Endodermal cell (in vitro differentiated cells): ENCODE data around the gene SLC29A1. TPM values are rescaled to one million over a fixed set of nuclear protein-coding genes. Genes with fewer than 3 reads are reported as not detected.

ENCODE experiments used
- DNase-seq: peaks from one replicate; pipeline ENCODE4 v3.0.0-alpha.2; 2017
- H3K27ac ChIP-seq: 2 replicates; pipeline ENCODE4 v1.5.1; 2013; ENCODE audit warnings: mild to moderate bottlenecking, low read depth, low read length, moderate library complexity
- H3K27me3 ChIP-seq: 2 replicates; pipeline ENCODE4 v1.6.1; 2013; ENCODE audit warnings: mild to moderate bottlenecking, low read length, moderate library complexity; ENCODE audit not compliant: insufficient read depth, control insufficient read depth, poor library complexity, severe bottlenecking
- H3K36me3 ChIP-seq: 2 replicates; pipeline ENCODE4 v1.7.0; 2013; ENCODE audit warnings: mild to moderate bottlenecking, low read length, moderate library complexity; ENCODE audit not compliant: control insufficient read depth, insufficient read depth
- H3K4me1 ChIP-seq: one replicate; pipeline ENCODE4 v1.7.0; 2013; ENCODE audit warnings: low read length; ENCODE audit not compliant: control insufficient read depth, insufficient read depth
- H3K4me3 ChIP-seq: 2 replicates; pipeline ENCODE4 v1.5.1; 2013; ENCODE audit warnings: mild to moderate bottlenecking, low read length, moderate library complexity
- H3K9ac ChIP-seq: 2 replicates; pipeline ENCODE4 v1.6.1; 2013; ENCODE audit warnings: mild to moderate bottlenecking, low read length, moderate library complexity; ENCODE audit not compliant: poor library complexity, severe bottlenecking; ENCODE audit errors: extremely low read depth
- H3K9me3 ChIP-seq: 2 replicates; pipeline ENCODE4 v1.6.1; 2013; ENCODE audit warnings: mild to moderate bottlenecking, low read length, moderate library complexity; ENCODE audit not compliant: control insufficient read depth
- H3K27ac Mint-ChIP-seq: 2 replicates; pipeline ENCODE4 v1.8.0; 2020; ENCODE audit warnings: mixed read lengths
- H3K27me3 Mint-ChIP-seq: 2 replicates; pipeline ENCODE4 v1.8.0; 2021; ENCODE audit warnings: mild to moderate bottlenecking, mixed read lengths; ENCODE audit not compliant: insufficient read depth
- H3K36me3 Mint-ChIP-seq: 2 replicates; pipeline ENCODE4 v1.8.0; 2020; ENCODE audit warnings: low read depth, mixed read lengths
- H3K4me1 Mint-ChIP-seq: 2 replicates; pipeline ENCODE4 v1.8.0; 2020; ENCODE audit warnings: mixed read lengths
- H3K4me3 Mint-ChIP-seq: 2 replicates; pipeline ENCODE4 v1.8.0; 2020; ENCODE audit warnings: mild to moderate bottlenecking, moderate library complexity, mixed read lengths
- H3K9me3 Mint-ChIP-seq: 2 replicates; pipeline ENCODE4 v1.8.0; 2020; ENCODE audit warnings: mild to moderate bottlenecking, mixed read lengths
- WGBS, 2 experiments: methylation state at CpG; one replicate each; pipeline versions ENCODE4 v1.1.5 to v1.1.7; 2013; ENCODE audit warnings: missing lambda C conversion rate in 2 of 2, mixed read lengths in 1 of 2; ENCODE audit not compliant: insufficient coverage in 1 of 2, insufficient read length in 1 of 2; 5-methylcytosine and 5-hydroxymethylcytosine counted together
- total RNA-seq, 2 donors: library from RNA; stranded (reverse); fragmentation: NEBNext Ultra II Directional in 1 of 2; extraction: Animal tissue kit (Norgen Biotek cat#: 25700) in 1 of 2; gene quantifications; 2 replicates in 1 of 2; 3 replicates in 1 of 2; pipeline ENCODE4 v1.2.1, GENCODE V29; 2021
- TF ChIP-seq, protein P1 (sequence below): fragments of 200-600 bp; sonication (generic); conservative IDR thresholded peaks from 2 replicates; pipeline ENCODE4 v1.5.0; 2021; ENCODE audit warnings: antibody characterized with exemption, mild to moderate bottlenecking

Gene SLC29A1
- total RNA-seq, 2 donors from 2014 or later = 129 to 155 TPM

DNA sequence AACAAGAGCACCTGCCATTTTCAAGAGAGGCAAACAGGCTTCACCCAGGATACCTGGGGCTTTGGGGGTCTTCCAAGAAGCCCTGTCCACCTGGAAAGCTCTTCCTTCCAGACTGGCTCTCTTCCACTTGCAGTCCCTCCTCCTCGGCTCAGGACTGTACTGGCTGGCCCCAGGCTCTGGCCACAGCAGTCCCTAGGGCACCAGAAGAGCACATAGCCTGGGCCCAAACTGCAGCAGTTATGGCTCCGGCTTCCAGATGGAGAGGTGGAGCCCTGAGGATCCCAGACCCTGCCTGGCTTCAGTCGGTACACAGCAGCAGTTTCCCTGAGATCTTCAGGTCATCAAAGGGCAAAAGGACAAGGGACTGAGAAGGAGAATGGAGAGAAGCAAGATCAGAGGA is 35.5 kb downstream of the SLC29A1 start:
- peaks cover 32% of the 10 kb centered on the region for H3K4me1 Mint-ChIP-seq
- peaks cover 3% of the 10 kb centered on the region for H3K4me1 ChIP-seq
- peaks cover 2% of the 10 kb centered on the region for H3K27me3 Mint-ChIP-seq
- H3K27ac Mint-ChIP-seq = no peak overlapping the region
- WGBS, 2 experiments = 93 to 100% methylated on average over 3 of the region's 3 CpGs
- no peaks in the 10 kb centered on the region for H3K9me3 Mint-ChIP-seq
- peaks cover 20% of the 10 kb centered on the region for H3K36me3 ChIP-seq
- H3K27ac ChIP-seq = no peak overlapping the region
- TF ChIP-seq, protein P1, sequence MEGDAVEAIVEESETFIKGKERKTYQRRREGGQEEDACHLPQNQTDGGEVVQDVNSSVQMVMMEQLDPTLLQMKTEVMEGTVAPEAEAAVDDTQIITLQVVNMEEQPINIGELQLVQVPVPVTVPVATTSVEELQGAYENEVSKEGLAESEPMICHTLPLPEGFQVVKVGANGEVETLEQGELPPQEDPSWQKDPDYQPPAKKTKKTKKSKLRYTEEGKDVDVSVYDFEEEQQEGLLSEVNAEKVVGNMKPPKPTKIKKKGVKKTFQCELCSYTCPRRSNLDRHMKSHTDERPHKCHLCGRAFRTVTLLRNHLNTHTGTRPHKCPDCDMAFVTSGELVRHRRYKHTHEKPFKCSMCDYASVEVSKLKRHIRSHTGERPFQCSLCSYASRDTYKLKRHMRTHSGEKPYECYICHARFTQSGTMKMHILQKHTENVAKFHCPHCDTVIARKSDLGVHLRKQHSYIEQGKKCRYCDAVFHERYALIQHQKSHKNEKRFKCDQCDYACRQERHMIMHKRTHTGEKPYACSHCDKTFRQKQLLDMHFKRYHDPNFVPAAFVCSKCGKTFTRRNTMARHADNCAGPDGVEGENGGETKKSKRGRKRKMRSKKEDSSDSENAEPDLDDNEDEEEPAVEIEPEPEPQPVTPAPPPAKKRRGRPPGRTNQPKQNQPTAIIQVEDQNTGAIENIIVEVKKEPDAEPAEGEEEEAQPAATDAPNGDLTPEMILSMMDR = no peak
- H3K9me3 ChIP-seq = no peaks in the 10 kb centered on the region
- H3K9ac ChIP-seq = no peak overlapping the region
- H3K36me3 Mint-ChIP-seq = peaks cover 20% of the 10 kb centered on the region
- no peak overlapping the region for H3K4me3 ChIP-seq
- H3K27me3 ChIP-seq = no peaks in the 10 kb centered on the region
- H3K4me3 Mint-ChIP-seq = no peak overlapping the region
- no peak for DNase-seq

DNA sequence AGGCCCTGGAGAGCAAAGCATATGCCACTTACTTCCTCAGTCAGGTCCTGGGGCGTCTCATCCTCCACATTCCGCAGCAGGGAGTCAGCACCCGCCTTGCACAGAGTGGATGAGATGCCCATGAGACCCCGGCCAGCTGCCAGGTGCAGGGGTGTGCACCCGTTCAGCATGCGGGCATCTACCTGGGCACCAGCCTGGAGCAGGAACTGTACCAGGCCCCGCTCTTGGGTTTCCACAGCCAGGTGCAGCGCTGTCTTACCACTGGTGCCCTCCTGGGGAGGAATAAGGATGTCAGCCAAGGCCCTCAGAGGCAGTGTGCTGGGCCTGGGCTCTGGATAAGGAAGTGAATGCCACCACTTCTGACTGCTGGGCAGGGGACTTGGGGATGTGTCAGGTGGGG is 36.6 kb downstream of the SLC29A1 start:
- Histone ChIP-seq H3K9ac (no peak overlapping the region), H3K9me3 (no peaks in the 10 kb centered on the region), H3K27me3 (no peaks in the 10 kb centered on the region), H3K27ac (no peak overlapping the region), H3K36me3 (peaks cover 9% of the 10 kb centered on the region), H3K4me1 (peaks cover 8% of the 10 kb centered on the region), H3K4me3 (no peak overlapping the region)
- no peak for DNase-seq
- H3K27me3 Mint-ChIP-seq = peaks cover 10% of the 10 kb centered on the region
- H3K9me3 Mint-ChIP-seq = no peaks in the 10 kb centered on the region
- no peak overlapping the region for H3K27ac Mint-ChIP-seq
- TF ChIP-seq, protein P1 = no peak
- WGBS, 2 experiments = 94 to 100% methylated on average over 7 to 8 of the region's 8 CpGs
- no peak overlapping the region for H3K4me3 Mint-ChIP-seq
- peaks cover 40% of the 10 kb centered on the region for H3K4me1 Mint-ChIP-seq
- H3K36me3 Mint-ChIP-seq = peaks cover 12% of the 10 kb centered on the region

DNA sequence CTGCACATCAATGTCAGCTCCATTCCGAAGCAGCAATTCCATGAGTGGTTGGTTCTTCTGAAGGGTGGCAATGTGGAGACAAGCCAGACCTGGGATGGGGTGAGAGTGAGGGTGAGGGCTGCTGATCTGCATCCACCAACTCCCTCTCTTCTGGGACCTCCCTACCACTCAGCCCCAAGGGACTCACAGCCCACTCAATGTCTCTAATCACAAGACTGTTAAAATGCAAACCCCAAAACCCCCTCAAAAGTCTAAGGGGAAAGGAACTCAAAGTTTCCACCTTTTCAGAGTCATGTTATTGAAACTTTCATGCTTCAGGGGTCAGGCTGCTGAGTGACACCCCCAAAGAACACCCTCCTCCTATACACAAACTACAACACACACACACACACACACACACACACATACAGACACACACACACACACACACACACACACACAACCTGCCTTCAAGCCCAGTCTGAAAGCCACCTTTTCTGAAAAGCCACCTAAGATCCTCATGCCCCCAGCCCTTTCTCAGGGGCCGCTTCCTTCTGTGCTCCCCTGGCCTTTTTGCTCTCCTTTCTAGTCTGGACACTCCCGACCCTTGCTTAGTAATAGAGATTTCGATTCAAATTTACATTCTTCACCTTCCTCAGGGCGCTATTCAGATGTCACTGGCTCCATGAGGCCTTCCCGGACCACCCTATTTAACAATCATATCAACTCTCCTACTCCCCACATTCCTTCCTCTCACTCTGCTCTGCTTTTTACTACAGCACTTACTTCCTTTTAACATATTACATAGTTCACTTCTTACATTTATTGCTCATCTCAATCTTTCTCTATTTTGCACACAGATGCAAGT is 37.3 kb downstream of the SLC29A1 start:
- Mint-ChIP-seq H3K27me3 (peaks cover 10% of the 10 kb centered on the region), H3K4me3 (no peak overlapping the region), H3K27ac (no peak overlapping the region), H3K9me3 (no peaks in the 10 kb centered on the region), H3K36me3 (peaks cover 5% of the 10 kb centered on the region), H3K4me1 (peaks cover 36% of the 10 kb centered on the region)
- DNase-seq = no peak
- no peak overlapping the region for H3K4me3 ChIP-seq
- WGBS, 2 experiments = 86 to 87% methylated on average over 4 to 6 of the region's 6 CpGs
- H3K9ac ChIP-seq = no peak overlapping the region
- H3K27ac ChIP-seq = no peak overlapping the region
- peaks cover 8% of the 10 kb centered on the region for H3K4me1 ChIP-seq
- peaks cover 6% of the 10 kb centered on the region for H3K36me3 ChIP-seq
- H3K9me3 ChIP-seq = no peaks in the 10 kb centered on the region
- TF ChIP-seq, protein P1 = no peak
- no peaks in the 10 kb centered on the region for H3K27me3 ChIP-seq
